ENCODE results near the gene TNIK. TPM values are rescaled to one million over a fixed set of nuclear protein-coding genes. Genes with fewer than 3 reads are reported as not detected.
A peak's percentile ranks its signal among the peaks of the same experiment; 100 is the strongest.

Gene TNIK
- total and polyA plus RNA-seq, 10 of the 15 experiments (the other 5 are each of a cell fraction or from before 2014, with no cell fraction given): 13.9 to 74.3 (median 48.2) TPM

GRCh38 chr3:171346019-171346418 is 114.2 kb downstream of the TNIK start:
- POLR2A ChIA-PET: interaction anchor here (0.9 to 2.1 kb wide), 3 partner anchors 15 to 125 kb away, joined by 3 to 6 read pairs (median 4); no protein-coding TSS in a partner anchor
- FAIRE-seq: no peak
- in situ Hi-C loops (cut with MboI): no loop called here
- H4K20me1 ChIP-seq (ENCODE audit: control insufficient read depth, insufficient read depth): no peaks in the 10 kb centered on the region
- no peak for ATAC-seq
- H3K4me1 ChIP-seq (ENCODE audit: control insufficient read depth, insufficient read depth, low read length): peaks cover 67% of the 10 kb centered on the region
- H2AFZ ChIP-seq (ENCODE audit: control insufficient read depth, low read depth, low read length): no peak overlapping the region
- H3K36me3 ChIP-seq (ENCODE audit: control insufficient read depth in 2 of 2, insufficient read depth in 2 of 2, low read length in 1 of 2): peaks cover 0 to 12% of the 10 kb centered on the region in 2 experiments; a peak in 1 of 4 replicates
- no peak overlapping the region for H3K4me3 ChIP-seq
- peak overlapping the region; percentile 94 for H3K27ac ChIP-seq (ENCODE audit: control insufficient read depth, insufficient read depth)
- DNase-seq (ENCODE audit: low read depth, low spot score): no peak
- intact Hi-C loops (cut with micrococcal nuclease; ENCODE audit: unreplicated experiment): loop anchor here (2.0 to 10.0 kb wide), 4 partner anchors 61 to 219 kb away; no protein-coding TSS in a partner anchor
- WGBS (ENCODE audit: insufficient coverage, insufficient replicate concordance, low lambda C conversion rate, missing lambda C conversion rate): 100% methylated on average over 1 of the region's 1 CpG
- H3K79me2 ChIP-seq (ENCODE audit: control insufficient read depth, insufficient read depth, low read length): peaks cover 93% of the 10 kb centered on the region
- no peak overlapping the region for H3K4me2 ChIP-seq (ENCODE audit: control insufficient read depth, insufficient read depth)
- no TSS peak for BruUV-seq (replicated peaks)
- no peak for TF ChIP-seq SREBF1 (IDR thresholded peaks at IDR 0.05; ENCODE audit: low read length)
- TF ChIP-seq RELB (IDR thresholded peaks at IDR 0.05; ENCODE audit: low read depth): no peak
- TF ChIP-seq ESRRA (IDR thresholded peaks at IDR 0.05; ENCODE audit: low read length): no peak
- no peak for TF ChIP-seq ATF7 (IDR thresholded peaks at IDR 0.05; ENCODE audit: low read depth)
- no peak for TF ChIP-seq RAD21 (IDR thresholded peaks at IDR 0.05; ENCODE audit: insufficient read depth, low read depth, low read length)
- TF ChIP-seq CTCF (IDR thresholded peaks at IDR 0.05 in 2 of 3, conservative IDR thresholded peaks at IDR 0.05 in 1 of 3; ENCODE audit: control insufficient read depth in 2 of 3, extremely low read depth in 1 of 3, insufficient read depth in 1 of 3, low read depth in 3 of 3, low read length in 3 of 3): no peak
- no peak for TF ChIP-seq FOXM1 (IDR thresholded peaks at IDR 0.05; ENCODE audit: low read depth, low read length)
- no peak overlapping the region for H3K9ac ChIP-seq (ENCODE audit: control insufficient read depth, insufficient read depth, low read length)
- SMC1A ChIA-PET (ENCODE audit: uncharacterized antibody, unreplicated experiment): interaction anchor here (1.1 to 7.5 kb wide), 15 partner anchors 8 to 158 kb away, joined by 3 to 89 read pairs (median 26); partner anchors contain the start of gene TNIK
- H3K9me3 ChIP-seq (replicated peaks; ENCODE audit: control insufficient read depth, insufficient read depth, low read length): peaks cover 15% of the 10 kb centered on the region
- H3K27me3 ChIP-seq (replicated peaks in 1 of 2; ENCODE audit: control insufficient read depth in 2 of 2, insufficient read depth in 2 of 2, low read length in 1 of 2): no peaks in the 10 kb centered on the region
- RAD21 ChIA-PET (ENCODE audit: unreplicated experiment): interaction anchor here (1.1 to 7.2 kb wide), 10 partner anchors 13 to 116 kb away, joined by 3 to 97 read pairs (median 8); no protein-coding TSS in a partner anchor
- CTCF ChIA-PET: interaction anchor here (0.7 to 1.2 kb wide), 2 partner anchors 54 to 158 kb away, joined by 3 to 4 read pairs; no protein-coding TSS in a partner anchor

Measured in GM12878 (cell line).